ENCODE measurements around the gene SMCP.

Gene SMCP

DNA sequence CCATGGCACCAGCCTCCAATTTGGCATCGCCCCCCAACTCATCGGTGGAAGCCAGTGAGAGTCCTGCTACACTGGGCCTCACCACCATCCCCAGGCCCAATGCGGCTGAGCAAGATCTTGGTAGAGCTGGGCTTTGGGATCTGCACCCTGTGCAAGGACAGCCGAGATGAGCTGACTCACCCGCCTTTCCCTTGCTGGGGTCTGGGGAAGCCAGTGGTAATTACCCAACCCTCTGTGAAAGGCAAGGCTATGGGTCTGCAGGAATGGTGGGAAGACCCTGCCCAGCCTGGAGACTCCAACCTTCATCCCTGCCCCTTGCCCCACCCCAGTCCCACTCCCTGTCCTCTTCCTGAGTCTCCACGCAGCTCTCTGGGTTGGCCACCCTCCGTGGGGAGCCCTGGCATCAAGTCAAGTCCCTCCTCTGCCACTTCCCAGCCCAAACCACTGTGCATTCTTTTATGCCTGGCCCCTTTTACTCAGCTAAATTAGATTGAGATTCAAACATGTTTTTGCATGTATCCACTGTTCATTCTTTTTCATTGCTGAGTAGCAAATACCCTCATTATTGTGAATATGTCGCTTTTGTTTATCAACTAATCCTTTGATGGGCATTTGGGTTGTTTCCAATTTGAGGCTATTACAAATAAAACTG, 8.8 kb downstream of the SMCP start:
- no peak for DNase-seq

DNA sequence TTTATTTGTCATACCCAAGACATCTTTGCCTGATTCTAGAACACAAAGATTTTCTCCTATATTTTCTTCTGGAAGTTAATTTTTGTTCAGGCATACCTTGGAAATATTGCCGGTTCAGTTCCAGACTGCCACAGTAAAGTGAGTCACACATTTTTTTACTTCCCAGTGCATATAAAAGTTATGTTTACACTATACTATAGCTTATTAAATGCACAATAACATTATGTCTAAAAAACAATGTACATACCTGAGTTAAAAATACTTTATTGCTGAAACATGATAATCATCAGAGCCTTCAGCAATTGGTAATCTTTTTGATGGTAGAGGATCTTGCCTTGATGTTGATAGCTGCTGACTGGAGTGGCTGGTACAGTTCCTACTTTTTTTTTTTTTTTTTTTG, 10.0 kb downstream of the SMCP start:
- DNase-seq: no peak

DNA sequence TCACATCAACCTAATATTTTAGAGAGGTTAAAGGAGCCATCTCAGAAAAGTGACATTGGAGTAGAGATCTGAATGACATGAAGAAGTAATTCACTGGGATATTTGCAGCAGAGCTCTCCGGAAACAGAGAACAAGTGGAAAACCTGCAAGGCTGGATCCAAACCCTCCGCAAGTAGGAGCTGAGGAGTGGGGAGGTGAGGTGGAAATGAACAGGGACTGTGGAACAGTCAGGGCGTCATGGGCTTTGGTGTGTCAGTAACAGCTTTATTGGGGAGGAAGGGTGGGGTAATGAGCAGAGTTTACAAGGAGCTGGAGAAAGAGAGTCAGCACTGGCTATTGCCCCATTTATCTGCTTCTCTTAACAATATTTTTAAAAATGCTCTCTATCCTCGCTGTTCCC, 20.9 kb downstream of the SMCP start:
- DNase-seq: no peak

DNA sequence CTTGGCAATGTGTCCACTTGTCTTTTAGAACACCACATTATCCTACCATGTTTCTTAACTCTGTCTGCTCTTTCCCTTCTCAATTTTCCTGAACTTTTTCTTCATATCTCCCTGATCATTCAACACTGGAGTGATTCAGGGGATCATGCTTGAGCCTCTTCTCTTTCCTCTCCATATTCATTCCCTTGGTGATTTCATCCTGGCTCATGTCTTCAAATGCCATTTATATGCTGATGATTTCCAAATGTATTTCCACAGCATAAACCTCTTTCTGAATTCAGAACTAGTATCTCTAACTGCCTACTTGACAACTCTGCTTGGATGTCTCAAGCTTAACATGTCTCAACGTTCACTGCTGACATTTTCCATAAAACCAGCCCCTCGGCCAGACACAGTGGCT, 21.8 kb downstream of the SMCP start:
- DNase-seq: no peak

DNA sequence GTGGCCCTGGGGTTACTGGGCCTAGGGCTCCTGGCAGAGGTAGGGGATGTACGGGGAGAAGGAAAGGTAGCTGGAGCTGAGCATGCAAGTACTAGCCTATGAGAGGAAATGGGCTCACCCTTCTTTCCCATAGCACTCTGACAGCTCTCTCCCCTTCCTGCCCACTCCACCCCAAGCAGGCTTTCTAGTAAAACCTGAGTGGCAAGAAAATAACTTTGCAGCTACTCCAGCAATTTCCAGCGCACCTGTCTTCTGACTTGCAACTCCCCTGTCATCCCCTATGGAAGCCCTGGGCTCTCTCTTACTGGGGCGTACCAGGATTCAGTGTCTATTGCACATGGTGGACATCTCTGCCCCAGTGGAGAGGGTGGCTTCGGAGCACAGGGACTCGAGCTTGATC, 23.5 kb downstream of the SMCP start:
- no peak for DNase-seq

DNA sequence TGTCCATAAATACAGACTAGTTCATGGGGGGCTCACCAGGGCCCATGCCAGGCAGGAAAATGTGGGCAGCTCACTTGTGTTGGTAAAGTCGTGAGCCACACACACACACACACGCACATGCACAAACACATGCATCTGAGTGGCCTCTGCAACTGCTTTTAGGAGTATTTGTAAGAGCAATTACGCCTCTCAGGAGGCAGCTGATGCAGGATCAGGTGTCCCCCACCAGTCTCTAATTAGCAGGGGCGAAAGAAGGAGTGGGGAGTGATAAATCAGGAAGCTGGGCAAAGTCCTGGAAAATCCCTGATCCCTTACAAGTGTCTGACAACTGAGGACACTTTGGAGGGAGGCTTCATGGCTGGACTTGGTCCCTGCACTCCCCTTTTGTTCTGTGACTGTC, 24.5 kb downstream of the SMCP start:
- DNase-seq: no peak

DNA sequence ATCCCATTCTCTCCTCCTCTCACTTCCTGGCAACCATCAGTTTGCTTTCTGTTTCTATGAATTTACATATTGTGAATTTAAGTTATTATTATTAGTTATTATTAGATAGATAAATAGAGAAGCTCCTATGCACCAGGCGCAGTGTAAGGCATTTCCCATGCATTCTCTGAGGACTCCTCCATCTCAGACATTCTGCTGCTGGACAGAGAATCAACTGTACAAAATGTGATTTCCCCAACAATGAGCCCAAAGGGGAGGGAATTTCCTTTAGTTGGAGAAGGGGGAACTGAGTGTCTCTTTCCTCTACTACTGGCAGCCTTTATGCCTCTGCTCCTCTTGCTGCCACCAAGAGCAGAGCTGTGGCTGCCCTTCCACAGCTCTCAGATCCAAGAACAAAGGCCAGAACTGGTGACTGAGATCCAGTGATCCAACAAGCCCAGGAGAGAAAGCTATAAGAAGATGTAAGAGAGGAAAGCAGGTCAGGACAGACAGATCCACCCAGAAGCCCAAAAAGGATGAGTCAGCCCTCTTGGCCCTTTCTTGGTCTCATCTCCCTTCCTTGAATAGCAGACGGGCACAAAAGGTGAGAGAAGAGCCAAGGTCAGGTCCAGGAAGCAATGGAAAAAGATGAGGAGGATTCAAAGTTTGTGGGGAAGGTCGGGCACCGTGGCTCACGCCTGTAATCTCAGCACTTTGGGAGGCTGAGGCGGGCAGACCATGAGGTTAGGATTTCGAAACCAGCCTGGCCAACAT, 26.7 kb downstream of the SMCP start:
- DNase-seq: no peak

DNA sequence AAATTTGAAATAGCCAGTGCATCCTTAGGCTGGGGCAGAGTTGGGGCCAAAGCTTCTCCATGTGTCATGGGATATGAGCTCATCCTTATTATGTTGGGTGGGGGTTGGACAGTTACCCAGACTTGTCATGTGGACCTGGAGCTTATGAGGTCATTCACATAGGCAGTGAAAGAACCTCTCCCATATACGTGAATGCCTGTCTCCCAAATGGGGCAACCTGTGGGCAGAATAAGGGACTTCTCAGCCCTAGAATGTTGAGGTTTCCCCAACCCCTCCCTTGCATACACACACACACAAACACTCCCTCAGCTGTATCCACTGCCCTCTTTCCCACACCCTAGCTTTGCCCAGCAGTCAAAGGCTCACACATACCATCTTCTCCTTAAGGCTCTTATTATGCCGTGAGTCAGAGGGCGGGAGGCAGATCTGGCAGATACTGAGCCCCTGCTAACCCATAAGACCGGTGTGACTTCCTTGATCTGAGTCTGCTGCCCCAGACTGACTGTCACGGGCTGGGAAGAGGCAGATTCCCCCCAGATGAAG, 28.0 kb downstream of the SMCP start:
- no peak for DNase-seq

DNA sequence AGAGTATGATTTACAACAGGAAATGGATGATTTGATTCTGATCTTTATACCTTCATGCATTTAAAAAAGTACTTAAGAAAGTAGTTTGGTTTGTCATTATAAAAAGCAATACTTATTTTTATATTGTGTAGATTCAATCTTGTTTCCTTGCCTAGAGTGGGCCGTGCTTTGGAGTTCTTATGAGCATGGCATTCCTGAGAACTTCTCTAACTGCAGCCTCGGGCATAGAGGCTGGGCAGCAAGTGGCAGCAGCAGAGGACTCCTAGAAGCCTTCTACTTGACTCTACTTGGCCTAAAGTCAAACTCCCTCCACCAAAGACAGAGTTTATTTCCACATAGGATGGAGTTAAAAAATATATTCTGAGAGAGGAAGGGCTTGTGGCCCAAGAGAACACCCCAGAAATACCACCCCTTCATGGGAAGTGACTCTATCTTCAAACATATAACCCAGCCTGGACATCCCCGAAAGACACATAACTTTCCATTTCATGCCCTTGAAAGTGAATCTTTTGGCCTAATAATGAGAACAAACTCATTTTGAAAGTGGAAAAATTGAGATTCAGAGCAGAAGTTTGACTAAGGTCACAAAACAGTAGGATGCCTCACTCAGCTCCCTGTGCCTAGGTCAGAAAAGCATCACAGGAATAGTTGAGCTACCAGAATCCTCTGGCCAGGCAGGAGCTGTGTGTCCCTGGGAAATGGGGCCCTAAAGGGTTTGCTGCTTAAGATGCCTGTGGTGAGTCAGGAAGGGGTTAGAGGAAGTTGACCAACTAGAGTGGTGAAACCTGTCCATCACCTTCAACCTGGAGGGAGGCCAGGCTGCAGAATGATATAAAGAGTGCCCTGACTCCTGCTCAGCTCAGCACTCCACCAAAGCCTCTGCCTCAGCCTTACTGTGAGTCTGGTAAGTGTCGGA, 29.8 kb downstream of the SMCP start, which contains the start of gene IVL:
Gene IVL (plus strand): TSS at position 861 of the 916 bp plus-strand sequence. CDS start 1,252 bp downstream, outside the sequence.
- no peak for DNase-seq

DNA sequence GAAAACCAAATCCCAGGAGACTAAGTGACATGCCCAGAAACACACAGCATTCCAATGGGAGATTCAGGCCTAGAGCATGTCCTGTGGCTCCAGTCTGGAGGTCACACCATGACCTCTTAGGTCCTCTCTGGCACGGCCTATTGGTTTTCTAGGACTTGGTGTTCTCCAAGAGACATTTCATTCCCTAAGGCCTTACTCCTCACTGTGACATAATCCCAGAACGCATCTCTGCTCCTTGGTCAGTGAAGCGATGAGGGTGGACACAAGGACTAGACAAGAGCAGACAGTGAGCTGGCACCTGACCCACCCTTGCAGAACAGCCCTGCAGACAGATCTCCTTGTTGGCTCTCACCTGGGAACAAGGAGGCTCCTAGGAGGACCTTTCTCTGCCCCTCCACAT, 31.1 kb downstream of the SMCP start:
- no peak for DNase-seq

DNA sequence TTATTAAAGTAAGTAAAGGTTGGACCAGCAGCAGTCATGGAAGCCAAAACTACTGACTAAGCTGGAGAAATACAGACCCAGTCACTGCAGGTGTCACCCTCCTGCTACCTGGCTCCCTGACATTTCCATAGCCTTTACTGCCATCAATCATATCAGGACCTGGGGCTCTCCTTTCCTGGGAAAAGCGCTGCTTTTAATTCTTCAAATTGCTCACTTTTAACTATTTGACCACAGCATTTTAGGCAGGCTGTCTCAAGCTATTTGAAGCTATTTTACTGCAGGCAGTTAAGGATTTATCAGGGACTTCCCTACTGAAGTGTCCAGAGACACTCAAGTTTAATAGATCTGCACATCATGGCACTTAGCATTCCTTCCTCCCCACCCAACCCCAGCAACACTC, 34.3 kb downstream of the SMCP start:
- DNase-seq: no peak

DNA sequence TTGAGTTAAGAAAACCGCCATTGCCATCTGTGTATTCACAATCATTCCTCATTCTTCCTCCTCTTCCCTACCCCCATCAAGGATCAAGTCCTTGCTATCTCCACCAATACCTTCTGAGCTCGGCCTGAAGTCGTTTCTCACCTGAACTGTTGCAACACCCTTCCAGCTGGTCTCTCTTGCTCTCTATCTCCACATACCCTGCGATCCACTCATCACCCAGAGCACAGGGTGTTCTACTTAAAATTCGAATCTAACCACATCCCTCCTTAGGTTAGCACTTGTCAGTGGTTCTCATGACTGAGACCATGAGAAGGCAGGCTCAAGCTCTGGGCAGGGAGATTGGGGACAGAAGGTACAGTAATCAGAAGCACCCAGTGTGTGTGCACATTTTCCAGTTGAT, 34.8 kb downstream of the SMCP start:
- no peak for DNase-seq

DNA sequence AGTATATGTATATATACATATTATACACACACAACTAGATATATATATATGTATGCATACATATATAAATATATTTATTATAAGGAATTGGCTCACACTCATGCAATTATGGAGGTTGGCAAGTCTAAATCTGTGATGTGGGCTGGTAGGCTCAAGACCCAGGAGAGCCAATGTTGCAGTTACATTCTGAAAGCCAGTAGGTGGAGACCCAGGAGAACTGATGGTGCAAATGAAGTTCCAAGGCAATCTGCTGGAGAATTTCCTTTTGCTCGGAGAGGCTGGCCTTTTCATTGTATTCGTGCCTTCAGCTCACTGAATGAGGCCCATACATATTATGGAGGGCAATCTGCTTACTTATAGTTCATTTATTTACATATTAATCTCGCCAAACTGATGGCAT, 39.7 kb downstream of the SMCP start:
- DNase-seq: no peak

DNA sequence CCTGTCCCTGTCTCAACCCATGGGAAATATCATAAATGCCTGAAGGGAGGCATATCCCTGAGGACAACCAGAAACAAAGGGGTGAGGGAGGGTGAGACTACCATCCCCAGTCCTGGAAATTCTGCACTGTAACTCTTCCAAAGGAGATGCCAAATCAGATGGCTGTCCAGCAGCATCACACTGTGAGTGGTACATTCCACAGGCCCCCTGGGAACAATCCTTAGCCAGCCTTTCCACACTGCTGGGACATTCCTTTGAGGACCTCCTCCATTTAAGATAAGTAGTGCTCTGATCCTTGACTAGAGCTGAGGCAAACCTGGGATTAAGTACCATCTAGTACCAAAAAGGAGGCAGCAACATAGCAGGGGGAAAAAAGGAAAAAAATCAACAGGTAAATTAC, 40.9 kb downstream of the SMCP start:
- no peak for DNase-seq

DNA sequence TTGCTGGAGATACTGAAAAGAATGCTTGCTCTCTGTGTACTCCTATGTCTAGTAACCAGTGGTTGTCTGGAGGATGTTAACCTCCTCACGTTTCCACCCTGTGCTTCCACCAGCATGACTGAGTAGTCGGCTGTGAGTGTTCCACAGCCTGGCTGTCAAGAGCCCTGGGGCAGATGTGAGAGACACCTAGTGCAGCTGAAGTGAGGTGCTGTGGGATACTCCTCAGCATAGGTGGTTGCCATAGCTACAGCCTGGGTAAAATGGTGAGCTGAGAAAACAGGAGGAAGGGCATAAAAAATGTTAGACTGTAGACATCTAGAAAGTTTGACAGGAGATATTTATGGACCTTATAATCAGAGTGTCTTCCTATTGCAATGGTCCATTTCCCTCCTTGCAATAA, 46.1 kb downstream of the SMCP start:
- DNase-seq: no peak

DNA sequence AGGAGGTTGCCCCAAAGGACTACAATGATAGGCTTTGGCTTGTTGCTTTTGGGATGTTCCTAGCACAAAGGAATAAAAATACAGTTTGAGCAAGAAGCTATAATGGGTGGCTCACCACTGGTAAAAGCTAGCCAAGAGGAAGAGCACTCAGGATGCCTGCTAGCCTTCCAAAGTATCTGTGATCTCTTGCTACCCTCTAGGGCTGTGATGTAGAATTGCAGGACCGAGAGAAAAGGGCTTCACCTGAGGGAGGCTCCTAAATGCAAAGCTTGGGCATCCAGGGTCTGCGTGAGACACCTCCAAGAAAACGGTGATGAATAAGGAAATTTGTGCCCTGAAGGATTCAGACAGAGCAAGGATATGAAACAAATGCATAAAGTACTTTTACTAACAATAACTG, 48.0 kb downstream of the SMCP start:
- no peak for DNase-seq

DNA sequence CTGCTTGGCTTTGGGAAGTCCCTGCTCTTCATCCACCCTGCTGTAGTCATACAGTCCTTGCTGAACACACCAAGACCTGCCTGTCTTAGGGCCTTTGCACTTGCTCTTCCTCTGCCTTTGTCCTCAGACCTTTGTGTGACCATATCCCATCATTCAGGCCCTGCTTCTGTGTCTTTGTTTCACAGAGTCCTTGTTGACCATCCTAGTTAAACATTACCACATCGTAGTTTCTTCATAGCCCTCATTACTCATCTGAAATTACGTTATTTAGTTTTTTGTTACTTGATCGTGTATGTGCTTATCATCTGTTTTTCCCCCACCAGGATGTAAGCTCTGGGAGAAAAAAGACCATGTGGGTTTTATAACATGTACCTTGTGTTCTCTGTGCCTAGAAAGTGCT, 50.5 kb downstream of the SMCP start:
- no peak for DNase-seq

DNA sequence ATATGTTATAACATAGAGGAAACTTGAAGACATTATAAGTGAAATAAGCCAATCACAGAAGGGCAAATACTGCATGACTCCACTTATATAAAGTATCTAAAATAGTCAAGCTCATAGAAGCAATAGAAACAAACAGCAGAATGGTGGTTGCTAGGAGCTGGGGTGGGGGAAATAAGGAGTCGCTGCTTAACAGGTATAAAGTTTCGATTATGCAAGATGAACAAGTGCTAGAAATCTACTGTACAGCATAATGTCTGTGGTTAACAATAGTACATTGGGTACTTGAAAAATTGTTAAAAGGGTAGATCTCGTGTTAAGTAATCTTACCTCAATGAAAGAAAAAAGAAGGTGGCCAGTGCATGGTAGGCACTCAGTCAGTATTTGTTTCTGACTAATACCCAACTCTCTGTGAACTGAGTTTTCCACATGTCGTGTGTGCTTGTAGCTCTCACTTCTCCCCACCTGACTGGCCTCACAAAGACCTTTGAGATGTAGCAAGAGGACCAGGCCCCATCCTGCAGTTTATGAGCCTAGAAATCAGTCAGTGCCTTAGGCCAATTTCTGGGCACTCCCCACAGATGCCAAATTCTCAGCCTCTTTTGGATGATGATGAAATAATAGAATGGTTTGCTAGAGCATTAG, 54.2 kb downstream of the SMCP start:
- DNase-seq: no peak

DNA sequence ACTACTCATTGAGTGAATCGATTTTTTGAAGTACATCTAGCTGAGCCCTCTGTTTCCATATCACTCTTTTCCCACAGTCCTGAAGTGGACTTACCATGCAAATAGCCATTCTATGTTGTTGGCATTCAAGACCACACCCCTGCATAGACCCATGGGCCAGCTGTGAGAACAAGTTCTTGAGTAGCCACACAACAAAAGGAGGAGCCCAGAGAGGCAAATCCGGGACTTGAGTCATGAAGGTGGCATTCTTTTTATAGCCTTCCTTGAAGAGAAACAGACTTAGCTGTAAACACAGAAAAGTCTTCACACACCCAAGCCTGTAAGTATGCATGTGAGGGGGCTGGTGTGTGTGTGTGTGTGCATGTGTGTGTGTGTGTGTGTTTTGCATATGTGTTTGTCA, 55.1 kb downstream of the SMCP start:
- DNase-seq: no peak
